M059J (cell line): ENCODE results near the gene GTPBP6. TPM values are rescaled to one million over a fixed set of nuclear protein-coding genes. Genes with fewer than 3 reads are reported as not detected.
"Not testable (repeated sequence)": the region's sequence is repeated elsewhere in the genome, so short reads cannot be mapped to it uniquely, and the experiment has no call there.

Source experiments
- DNase-seq: peaks from one replicate; pipeline ENCODE4 v3.0.0-alpha.2; 2012; ENCODE audit warnings: low read depth
- total RNA-seq: library from RNA; depleted of rRNA; stranded (reverse); fragments of >200 nt; shearing (Covaris generic); gene quantifications from 2 replicates; pipeline ENCODE4 v1.2.3, GENCODE V29; 2014

The GTPBP6 gene
- total RNA-seq, 1 experiment from 2014 or later: 24.5 TPM

DNA sequence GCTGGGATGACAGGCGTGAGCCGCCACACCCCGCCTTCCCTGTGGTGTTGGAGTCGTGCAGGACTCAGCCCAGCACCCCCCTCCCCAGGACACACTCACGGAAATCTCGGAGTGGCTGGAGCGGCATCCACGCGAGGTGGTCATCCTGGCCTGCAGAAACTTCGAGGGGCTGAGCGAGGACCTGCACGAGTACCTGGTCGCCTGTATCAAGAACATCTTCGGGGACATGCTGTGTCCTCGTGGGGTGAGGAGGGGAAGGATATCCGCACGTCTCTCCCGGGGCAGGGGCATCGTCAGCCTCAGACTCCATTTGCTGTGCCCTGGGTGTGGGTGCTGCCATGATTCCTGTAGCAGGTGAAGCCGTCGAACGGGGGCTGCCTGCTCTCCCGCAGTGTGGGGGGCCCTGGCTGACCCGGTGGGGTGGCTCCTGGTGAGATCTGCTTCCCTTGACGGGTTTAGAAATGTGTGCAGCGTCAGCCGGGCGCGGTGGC is 27.1 kb downstream of the GTPBP6 start:
- no peak for DNase-seq

DNA sequence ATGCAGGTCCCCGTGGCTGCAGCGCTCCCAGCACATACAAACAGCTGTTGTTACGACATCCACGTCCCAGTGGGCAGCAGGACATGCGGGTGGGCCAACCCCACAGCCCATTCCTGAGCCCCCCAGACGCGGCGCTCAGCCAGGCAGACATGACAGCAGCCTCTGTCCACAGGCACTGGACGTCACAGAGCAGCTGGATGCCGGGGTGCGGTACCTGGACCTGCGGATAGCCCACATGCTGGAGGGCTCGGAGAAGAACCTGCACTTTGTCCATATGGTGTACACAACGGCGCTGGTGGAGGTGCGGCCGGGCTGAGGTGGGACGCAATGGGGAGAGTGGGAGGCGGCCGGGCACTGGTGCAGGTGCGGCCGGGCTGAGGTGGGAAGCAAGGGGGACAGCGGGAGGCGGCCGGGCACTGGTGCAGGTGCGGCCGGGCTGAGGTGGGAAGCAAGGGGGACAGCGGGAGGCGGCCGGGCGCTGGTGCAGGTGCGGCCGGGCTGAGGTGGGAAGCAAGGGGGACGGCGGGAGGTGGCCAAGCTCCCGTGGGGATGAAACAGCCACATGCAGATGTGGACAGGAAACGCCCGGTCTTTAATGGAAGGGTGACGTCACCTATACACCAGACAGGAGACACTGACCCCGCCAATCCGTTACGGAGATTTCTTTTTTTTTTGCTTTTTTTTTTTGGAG is 28.0 kb downstream of the GTPBP6 start:
- no peak for DNase-seq

DNA sequence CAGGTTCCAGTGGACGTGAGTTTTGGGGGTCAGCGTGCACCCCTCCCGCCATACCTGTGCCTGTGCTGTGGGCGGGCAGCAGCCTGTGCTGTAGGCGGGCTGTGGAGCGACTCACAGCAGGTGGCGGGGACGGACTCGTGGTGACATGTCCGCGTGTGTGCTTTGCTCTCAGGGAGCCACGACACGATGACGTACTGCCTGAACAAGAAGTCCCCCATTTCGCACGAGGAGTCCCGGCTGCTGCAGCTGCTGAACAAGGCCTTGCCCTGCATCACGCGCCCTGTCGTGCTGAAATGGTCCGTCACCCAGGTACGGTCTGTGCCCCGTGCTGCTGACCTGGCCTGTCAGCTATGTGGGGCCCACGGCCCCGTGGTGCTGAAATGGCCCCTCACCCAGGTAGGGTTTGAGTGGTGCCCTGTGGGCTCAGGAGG is 30.0 kb downstream of the GTPBP6 start:
- no peak for DNase-seq

DNA sequence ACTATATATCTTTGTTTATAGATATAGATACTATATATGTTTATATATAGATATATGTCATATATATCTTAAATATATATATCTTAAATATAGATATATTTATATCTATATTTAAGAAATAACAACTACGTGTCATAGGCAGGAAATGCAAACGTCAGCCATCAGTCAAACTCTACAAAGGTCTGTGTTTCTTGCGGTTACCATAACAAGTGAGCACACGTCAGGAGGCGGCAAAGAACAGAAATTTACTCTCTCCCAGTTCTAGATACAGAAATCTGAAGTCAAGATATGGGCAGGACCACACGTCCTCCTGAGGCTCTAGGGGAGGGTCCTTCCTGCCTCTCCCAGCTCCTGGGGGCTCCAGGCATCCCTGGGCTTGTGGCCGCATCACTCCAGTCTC is 30.9 kb downstream of the GTPBP6 start:
- no peak for DNase-seq

DNA sequence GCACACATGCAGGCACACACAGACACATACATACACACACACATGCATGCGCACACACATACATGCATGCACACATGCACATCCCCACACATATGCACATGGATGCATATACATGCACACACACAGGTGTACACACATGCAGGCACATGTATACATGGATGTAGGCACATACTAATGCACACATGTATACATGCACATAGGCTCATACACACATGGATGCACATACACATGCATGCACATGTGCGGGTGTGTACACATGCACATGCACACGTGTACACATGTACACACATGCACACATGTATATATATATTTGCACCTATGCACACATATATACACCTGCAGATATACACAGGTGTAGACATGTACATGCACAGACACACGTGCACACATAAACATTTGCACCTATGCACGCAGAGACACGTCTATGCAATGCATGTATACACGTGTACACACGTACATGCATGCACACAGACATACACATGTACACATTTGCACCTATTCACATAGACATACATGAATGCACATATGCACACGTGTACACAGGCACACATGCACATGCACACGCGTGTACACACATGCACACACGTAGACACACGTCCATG is 33.4 kb downstream of the GTPBP6 start:
- DNase-seq: no peak

DNA sequence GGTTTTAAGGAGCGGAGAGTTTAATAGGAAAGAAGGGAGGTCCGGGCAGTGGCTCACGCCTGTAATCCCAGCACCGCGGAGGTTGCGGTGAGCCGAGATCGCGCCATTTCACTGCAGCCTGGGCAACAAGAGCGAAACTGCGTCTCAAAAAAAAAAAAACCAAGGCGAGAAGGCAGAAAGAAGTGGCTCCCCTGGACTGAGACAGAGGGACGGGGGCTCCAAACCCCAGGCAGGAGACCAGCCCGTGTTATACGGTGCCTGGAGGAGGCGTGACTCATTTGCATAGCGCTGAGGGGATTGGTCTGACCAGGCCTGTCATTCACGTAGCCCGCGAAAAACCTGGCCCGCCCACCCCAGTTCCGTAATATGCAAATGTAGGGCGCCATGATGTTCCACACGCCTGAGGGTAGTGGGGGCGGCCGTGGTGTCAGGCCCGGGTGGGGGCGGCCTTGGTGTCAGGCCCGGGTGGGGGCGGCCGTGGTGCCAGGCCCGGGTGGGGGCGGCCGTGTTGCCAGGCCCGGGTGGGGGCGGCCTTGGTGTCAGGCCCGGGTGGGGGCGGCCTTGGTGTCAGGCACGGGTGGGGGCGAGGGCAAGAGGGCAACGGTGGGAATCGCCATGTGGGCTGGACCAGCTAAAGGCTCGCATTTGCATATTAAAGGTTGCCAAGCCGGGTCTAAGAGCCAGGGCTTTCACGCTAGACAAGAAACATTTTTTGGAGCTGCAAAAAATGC is 35.3 kb downstream of the GTPBP6 start:
- DNase-seq: peak; percentile 86

DNA sequence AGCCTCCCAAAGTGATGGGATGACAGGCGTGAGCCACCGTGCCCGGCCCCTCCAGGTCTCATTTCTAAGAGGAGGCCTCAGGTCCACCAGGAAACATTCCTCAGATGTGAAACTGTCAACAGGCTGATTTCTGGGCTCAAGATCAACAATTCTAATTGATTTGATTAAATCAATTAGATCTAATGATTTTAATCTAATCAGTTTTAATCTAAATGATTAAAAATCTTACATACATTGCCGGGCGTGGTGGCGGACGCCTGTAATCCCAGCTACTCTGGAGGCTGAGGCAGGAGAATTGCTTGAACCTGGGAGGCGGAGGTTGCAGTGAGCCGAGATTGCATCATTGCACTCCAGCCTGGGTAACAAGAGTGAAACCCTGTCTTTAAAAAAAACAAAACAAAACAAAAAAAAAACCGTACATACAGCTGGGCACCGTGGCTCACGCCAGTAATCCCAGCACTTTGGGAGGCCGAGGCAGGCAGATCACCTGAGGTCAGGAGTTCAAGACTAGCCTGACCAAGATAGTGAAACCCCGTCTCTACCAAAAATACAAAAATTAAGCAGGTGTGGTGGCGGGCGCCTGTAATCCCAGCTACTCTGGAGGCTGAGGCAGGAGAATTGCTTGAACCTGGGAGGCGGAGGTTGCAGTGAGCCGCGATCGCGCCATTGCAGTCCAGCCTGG is 36.5 kb downstream of the GTPBP6 start:
- DNase-seq: not testable (repeated sequence)

DNA sequence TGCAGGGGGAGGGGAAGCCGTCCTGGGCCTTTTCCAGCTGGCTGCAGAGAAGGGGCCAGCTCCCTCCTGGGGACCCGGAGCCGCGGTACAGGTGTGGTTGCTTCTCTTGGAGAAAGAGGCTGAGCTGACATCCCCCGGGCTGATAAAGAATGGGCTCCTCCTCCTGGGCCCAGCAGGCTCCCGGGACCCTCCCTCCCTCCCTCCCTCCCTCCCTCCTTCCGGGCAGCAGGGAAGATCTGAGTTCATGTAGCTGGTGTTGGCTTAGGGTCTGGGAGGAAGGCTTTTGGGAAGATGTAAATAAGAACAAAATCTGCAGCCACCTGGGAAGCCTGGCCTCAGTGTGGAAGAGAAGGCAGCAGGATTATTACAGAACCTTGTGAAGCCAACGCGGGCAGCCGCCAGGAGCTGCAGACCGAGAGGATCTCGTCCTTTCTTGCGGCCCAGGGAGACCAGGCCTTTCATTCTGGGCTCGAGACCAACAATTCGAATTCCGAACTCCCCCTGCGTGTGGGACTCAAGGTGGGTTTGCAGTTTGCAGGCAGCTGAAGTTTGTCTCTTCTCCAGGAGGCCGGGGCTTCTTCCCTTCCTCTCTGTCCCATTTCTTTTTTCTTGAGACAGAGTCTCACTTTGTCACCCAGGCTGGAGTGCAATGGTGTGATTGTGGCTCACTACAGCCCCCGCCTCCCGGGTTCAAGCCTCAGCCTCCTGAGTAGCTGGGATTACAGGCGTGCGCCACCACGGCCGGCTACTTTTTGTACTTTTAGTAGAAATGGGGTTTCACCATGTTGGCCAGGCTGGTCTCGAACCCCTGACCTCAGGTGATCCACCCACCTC is 37.2 kb downstream of the GTPBP6 start, which contains the start of gene PLCXD1:
PLCXD1 (plus strand) TSS at position 216 of the 834 bp plus-strand sequence. CDS start 2,807 bp downstream, outside the sequence.
- DNase-seq: peak; percentile 56

DNA sequence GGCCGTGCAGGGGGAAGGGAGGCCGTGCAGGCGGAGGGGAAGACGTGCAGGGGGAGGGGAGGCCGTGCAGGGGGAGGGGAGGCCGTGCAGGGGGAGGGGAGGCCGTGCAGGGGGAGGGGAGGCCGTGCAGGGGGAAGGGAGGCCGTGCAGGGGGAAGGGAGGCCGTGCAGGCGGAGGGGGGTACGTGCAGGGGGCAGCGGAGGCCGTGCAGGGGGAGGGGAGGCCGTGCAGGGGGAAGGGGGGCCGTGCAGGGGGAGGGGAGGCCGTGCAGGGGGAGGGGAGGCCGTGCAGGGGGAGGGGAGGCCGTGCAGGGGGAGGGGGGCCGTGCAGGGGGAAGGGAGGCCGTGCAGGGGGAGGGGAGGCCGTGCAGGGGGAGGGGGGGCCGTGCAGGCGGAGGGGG is 37.9 kb downstream of the GTPBP6 start:
- DNase-seq: not testable (repeated sequence)

DNA sequence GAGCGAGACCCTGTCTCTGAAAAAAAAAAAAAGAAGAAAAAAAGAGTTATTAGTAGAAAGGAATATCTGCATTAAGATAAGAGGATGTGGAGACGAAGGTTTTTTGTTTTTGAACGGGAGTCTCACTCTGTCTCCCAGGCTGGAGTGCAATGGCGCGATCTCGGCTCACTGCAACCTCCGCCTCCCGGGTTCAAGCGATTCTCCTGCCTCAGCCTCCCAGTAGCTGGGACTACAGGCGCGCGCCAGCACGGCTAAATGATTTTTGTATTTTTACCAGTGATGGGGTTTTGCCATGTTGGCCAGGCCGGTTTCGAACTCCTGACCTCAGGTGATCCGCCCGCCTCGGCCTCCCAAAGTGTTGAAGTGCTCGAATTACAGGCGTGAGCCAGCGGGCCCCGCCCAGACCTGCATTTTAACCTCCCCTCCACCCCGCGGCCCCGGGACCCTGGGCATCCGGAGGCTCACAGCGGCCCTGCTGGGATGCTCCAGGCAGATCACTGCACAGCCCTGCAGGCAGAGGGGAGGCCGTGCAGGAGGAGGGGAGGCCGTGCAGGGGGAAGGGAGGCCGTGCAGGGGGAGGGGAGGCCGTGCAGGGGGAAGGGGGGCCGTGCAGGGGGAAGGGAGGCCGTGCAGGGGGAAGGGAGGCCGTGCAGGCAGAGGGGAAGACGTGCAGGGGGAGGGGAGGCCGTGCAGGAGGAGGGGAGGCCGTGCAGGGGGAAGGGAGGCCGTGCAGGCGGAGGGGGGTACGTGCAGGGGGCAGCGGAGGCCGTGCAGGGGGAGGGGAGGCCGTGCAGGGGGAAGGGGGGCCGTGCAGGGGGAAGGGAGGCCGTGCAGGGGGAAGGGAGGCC is 38.6 kb downstream of the GTPBP6 start:
- DNase-seq: not testable (repeated sequence)

DNA sequence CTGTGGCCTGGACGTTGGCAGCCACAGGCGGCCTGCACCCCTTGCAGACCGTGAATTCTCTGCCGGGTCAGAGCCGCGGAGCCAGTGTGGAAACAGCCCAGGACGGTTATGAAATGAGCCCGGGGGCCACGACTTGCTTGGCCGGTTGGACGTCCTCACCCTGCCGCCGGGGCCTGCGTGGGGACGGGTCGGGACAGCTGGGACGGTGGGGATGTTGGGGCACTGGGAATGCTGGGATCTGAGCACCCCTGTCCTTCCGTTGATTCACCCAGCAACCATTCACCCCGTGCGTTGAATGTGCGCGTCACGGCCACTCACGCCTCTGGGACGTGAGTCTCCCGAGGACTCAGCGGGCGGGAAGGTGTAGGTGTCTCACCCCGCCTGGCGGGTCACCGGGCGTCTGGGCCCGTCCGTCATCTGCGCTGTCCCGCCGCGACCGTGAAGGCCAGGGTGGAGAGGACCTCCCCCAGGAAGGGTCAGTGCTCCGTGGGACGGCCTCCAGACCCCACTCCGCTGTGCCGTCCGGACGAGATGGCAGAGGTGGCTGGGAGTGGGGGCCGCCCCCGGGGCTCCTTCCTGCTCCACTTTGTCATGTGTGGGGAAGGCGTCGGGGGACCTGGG is 41.9 kb downstream of the GTPBP6 start:
- DNase-seq: peak; percentile 71

DNA sequence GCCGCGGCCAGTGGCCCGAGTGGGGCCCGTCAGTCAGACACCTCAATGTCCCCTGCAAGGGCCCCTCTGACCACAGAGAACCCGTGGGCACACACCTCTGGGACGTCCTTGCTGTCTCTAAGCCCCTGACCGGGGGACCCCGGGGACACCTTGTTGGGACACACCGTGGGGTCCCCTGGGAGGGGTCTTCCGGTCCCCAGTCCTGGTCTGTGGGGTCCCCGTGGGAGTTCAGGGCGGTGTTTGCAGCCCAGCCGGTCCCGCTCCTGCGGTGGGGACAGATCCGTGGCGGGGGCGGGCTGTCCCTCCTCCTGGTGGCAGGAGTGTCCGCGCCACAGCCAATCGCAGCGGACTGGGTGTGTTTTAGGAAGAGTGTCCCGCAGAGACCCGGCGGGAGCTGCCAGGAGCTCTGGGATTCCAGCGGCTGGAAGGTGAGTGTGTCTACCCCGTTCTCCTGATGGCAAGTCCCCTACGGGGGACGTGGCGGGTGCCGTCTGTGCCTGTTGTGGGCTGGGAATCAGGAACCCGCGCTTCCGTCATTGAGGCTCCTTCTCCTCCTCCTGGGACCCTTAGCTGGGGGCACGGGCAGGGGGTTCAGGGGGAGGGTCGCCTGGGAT is 42.5 kb downstream of the GTPBP6 start:
- peak; percentile 70 for DNase-seq

DNA sequence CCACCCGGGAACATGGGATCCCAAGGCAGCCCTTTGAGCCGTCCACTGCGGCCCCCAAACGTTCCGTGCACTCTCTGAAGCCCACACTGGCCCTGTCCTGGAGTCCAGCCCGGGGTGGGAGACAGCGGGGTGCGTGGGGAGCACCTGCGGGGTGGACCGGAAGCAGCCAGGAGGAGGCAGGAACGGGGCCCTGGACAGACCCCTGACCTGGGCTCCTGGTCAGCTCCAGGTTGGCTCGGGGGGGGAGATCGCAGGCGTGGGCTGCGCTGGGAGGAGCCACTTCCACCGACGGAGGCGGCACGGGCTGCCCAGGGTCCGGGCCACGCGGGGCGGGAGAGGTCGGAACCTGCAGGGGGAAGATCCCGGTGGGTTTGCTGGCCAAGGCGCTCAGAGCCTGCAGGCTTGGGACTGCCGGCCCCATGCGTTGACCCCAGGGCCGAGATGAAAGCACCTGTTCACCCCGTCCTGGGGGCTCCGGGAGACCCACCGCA is 43.1 kb downstream of the GTPBP6 start:
- DNase-seq: no peak

DNA sequence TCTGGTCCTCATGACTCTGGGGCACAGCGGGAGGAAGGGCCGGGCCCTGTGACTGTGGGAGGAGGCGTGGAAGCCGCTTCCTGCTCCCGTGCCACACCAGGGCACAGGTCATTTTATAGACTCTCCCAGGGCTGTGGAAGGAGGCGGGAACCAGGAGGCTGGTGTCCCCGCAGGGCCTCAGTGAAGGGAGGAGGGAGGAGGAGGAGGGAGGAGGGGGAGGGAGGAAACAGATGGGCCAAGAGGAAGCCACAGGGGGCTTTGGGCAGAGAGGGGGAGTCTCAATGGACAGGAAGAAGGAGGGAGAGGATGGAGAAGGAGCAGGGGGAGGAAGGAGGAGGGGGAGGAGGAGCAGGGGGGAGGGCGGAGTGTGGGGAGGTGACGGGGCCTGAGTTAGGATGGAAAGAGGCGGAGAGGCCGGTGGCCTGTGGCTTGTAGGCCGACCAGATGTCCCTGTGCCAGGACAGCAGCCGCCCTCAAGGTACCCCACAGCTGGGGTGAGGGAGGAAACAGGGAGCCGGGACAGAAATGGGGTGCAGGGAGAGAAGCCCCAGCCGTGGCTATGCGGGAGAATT is 43.6 kb downstream of the GTPBP6 start:
- no peak for DNase-seq

DNA sequence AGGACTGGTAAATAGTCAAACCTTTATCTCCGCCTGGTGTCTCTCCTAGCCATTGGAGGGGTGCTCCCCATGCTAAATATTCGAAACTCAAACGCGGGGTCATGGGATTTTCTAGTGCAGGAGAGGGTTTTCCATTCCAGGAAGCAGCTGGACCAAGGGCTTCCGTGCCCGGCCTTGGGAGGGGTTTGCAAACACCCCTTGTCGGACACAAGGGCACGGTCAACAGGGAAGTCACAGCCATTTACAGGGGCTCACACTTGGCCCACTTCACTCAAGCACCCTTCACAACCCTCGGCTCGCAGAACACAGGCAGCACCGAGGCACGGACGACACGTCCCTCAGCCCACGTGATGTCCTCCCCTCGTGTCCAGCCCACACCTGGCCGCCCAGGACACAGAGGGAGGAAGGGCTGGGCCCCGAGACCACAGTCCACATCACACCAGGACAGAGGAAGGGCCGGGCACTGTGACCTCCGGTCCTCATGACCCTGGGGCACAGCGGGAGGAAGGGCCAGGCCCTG is 47.7 kb downstream of the GTPBP6 start:
- no peak for DNase-seq

DNA sequence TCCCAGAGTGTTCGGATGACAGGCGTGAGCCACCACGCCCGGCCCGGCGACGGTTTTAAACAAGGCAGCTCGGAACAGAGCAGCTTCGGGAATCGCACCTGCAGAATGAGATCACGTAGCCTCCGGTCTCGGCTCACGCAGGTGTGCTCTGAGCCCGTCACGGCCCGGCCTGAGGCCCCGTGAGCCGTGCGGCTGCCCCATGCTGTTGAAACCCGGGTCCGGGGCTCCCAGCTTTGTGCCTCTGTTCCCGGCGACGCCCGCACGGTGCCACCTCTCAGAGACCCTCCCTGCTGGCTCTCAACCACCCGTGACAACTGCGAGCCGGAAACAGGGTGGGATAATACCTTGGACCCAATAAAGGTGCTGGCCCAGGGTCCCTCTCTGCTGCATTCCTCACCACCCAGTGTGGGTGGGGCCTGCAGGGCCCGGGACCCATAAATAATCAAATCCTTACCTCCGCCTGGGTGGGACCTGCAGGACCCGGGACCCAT is 50.8 kb downstream of the GTPBP6 start:
- no peak for DNase-seq

DNA sequence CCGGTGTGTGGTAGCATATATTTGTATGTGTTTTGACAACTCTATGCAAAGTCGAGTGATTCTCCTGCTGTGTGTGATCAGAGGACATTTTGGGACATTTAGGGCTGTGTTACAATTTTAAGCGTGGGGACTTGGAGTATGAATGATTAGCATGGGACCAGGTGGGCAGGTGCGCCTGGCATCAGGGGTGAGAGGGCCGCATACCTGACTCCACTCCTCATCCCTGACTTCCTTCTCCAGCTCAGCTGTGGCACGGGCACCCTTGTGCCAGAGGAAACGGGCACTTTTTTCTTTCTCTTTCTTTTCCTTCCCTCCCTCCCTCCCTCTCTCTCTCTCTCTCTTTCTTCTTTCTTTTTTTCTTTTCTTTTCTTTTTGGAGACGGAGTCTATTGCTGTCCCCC is 53.1 kb downstream of the GTPBP6 start:
- no peak for DNase-seq
